Measurements from ENCODE around the gene G3BP1. TPM values are rescaled to one million over a fixed set of nuclear protein-coding genes. Genes with fewer than 3 reads are reported as not detected.

G3BP1 gene
- total RNA-seq, 4 donors from 2014 or later: 110 to 180 (median 114) TPM

- DNase-seq (ENCODE audit: low spot score) (no peak), ATAC-seq (ENCODE audit: low FRiP score) (no peak)
- TF ChIP-seq CTCF (IDR thresholded peaks at IDR 0.05): no peak
These were observed 4.8 kb upstream of the G3BP1 start for GRCh38 chr5:151766975-151767374.

- ATAC-seq (ENCODE audit: low FRiP score) (peak; percentile 39), DNase-seq (ENCODE audit: low spot score) (peak; percentile 44)
- no peak for TF ChIP-seq CTCF (IDR thresholded peaks at IDR 0.05)
These were observed 1.1 kb upstream of the G3BP1 start for GRCh38 chr5:151770383-151771258.

- no peak for TF ChIP-seq CTCF (IDR thresholded peaks at IDR 0.05)
- DNase-seq (ENCODE audit: low spot score) (no peak), ATAC-seq (ENCODE audit: low FRiP score) (peak; percentile 3)
These were observed 483 bp downstream of the G3BP1 start for GRCh38 chr5:151772029-151772845.

GRCh38 chr5:151772846-151773561 lies 1.2 kb downstream of the G3BP1 start:
- ATAC-seq (ENCODE audit: low FRiP score): no peak
- DNase-seq (ENCODE audit: low spot score): no peak

GRCh38 chr5:151773951-151774350 lies 2.2 kb downstream of the G3BP1 start:
- DNase-seq (ENCODE audit: low spot score) (no peak), ATAC-seq (ENCODE audit: low FRiP score) (no peak)
- no peak for TF ChIP-seq CTCF (IDR thresholded peaks at IDR 0.05)

More at GRCh38 chr5:151772846-151773561, 1.2 kb downstream of the G3BP1 start:
- no peak for TF ChIP-seq CTCF (IDR thresholded peaks at IDR 0.05)

GRCh38 chr5:151775025-151775606 lies 3.4 kb downstream of the G3BP1 start:
- no peak for DNase-seq (ENCODE audit: low spot score)
- ATAC-seq (ENCODE audit: low FRiP score): no peak
- TF ChIP-seq CTCF (IDR thresholded peaks at IDR 0.05): no peak
